HepG2 (cell line): Measurements from ENCODE around the gene CTSZ. TPM values are rescaled to one million over a fixed set of nuclear protein-coding genes. Genes with fewer than 3 reads are reported as not detected.
A peak's percentile ranks its signal among the peaks of the same experiment; 100 is the strongest.

Experiments used
- ATAC-seq: fragments of 200-7000 bp; cut with Tn5 transposase; 3 replicates; pipeline ENCODE4 v1.9.1; 2020; ENCODE audit warnings: mild to moderate bottlenecking, moderate library complexity
- BruUV-seq: library from RNA; stranded (reverse); fragments of 400-500 nt; replicated peaks from 2 replicates; lab custom pipeline; 2021; lab: Mats Ljungman, UMichigan
- CTCF ChIA-PET: fragments of 300-600 bp; formaldehyde crosslinking; extraction: SDS; loops from one replicate; lab custom pipeline; 2021; ENCODE audit warnings: low total read pairs, inconsistent platforms, low intra/inter-chr PET ratio; lab: Yijun Ruan, JAX
- POLR2A ChIA-PET: fragments of 350-600 bp; sonication (Branson Sonifier 250); formaldehyde crosslinking; loops from one replicate; lab custom pipeline; 2020; ENCODE audit warnings: antibody characterized with exemption, inconsistent platforms; lab: Yijun Ruan, JAX
- DNase-seq: peaks from one replicate; pipeline ENCODE4 v3.0.0-alpha.2; 2015; ENCODE audit warnings: low spot score
- FAIRE-seq: peaks from 3 replicates; lab custom pipeline; 2011; peaks lifted over from hg19 to GRCh38; lab: Jason Lieb, UNC
- H2AFZ ChIP-seq: one replicate; pipeline ENCODE4 v1.6.1; 2011; ENCODE audit warnings: low read length, inconsistent platforms
- H3K27ac ChIP-seq: fragments of 300-600 bp; 3 replicates; pipeline ENCODE4 v1.8.0; 2011; ENCODE audit warnings: mixed run types, mild to moderate bottlenecking, mixed read lengths, low read length, inconsistent platforms; ENCODE audit not compliant: insufficient read depth; ENCODE audit errors: extremely low read length
- H3K27me3 ChIP-seq, 2 experiments: fragments of 200-600 bp in 1 of 2; 2 replicates in 1 of 2; 3 replicates in 1 of 2; pipeline versions ENCODE4 v1.6.0 to v1.8.0; 2011; ENCODE audit warnings: low read length in 2 of 2, mild to moderate bottlenecking in 2 of 2, moderate library complexity in 2 of 2, inconsistent platforms in 1 of 2; ENCODE audit not compliant: insufficient read depth in 2 of 2, control insufficient read depth in 1 of 2
- H3K36me3 ChIP-seq, 2 experiments: fragments of 200-600 bp in 1 of 2; replicated peaks in 1 of 2; 2 replicates in 1 of 2; 3 replicates in 1 of 2; pipeline versions ENCODE4 v1.5.1 to v1.8.0; 2011; ENCODE audit warnings: low read length in 2 of 2, inconsistent platforms in 1 of 2; ENCODE audit not compliant: insufficient read depth in 2 of 2, control insufficient read depth in 1 of 2
- H3K4me1 ChIP-seq: 2 replicates; pipeline ENCODE4 v1.5.1; 2012; ENCODE audit warnings: low read length, inconsistent platforms; ENCODE audit not compliant: insufficient read depth
- H3K4me2 ChIP-seq: 2 replicates; pipeline ENCODE4 v1.6.0; 2011; ENCODE audit warnings: low read depth, low read length, inconsistent platforms
- H3K4me3 ChIP-seq, 3 experiments: fragments of 200-600 bp in 1 of 3; sonication (generic), shearing (Covaris generic) in 1 of 3; replicated peaks in 1 of 3; 2 replicates each; pipeline ENCODE4 v1.5.1; 2011 to 2016; ENCODE audit warnings: low read length in 3 of 3, inconsistent platforms in 2 of 3, low read depth in 2 of 3, mild to moderate bottlenecking in 2 of 3, control low read depth in 1 of 3, mixed read lengths in 1 of 3; ENCODE audit not compliant: insufficient read depth in 1 of 3
- H3K79me2 ChIP-seq: one replicate; pipeline ENCODE4 v1.6.1; 2011; ENCODE audit warnings: low read length, inconsistent platforms; ENCODE audit not compliant: insufficient read depth
- H3K9ac ChIP-seq: 2 replicates; pipeline ENCODE4 v1.6.0; 2011; ENCODE audit warnings: mild to moderate bottlenecking, low read depth, low read length, inconsistent platforms; ENCODE audit not compliant: insufficient read depth
- H3K9me3 ChIP-seq: 2 replicates; pipeline ENCODE4 v1.5.1; 2012; ENCODE audit warnings: mild to moderate bottlenecking, low read length
- H4K20me1 ChIP-seq: 2 replicates; pipeline ENCODE4 v1.6.0; 2011; ENCODE audit warnings: inconsistent platforms, mild to moderate bottlenecking, low read length, moderate library complexity; ENCODE audit not compliant: insufficient read depth
- ARNT2 ChIP-seq: sonication (generic); formaldehyde crosslinking; IDR thresholded peaks from 2 replicates; pipeline ENCODE4 v1.8.0; 2022; ENCODE audit warnings: mild to moderate bottlenecking, low read depth, missing genetic modification reagents, moderate library complexity
- ELF1 ChIP-seq: sonication (generic); formaldehyde crosslinking; IDR thresholded peaks from 2 replicates; pipeline ENCODE4 v1.4.0; 2020; ENCODE audit warnings: missing genetic modification reagents
- HMGA1 ChIP-seq: sonication (generic); formaldehyde crosslinking; conservative IDR thresholded peaks from 2 replicates; pipeline ENCODE4 v1.4.0; 2020; ENCODE audit warnings: missing genetic modification reagents
- HNF4A ChIP-seq: sonication (generic); formaldehyde crosslinking; IDR thresholded peaks from 2 replicates; pipeline ENCODE4 v1.4.0; 2020; ENCODE audit warnings: missing genetic modification reagents
- MXI1 ChIP-seq: IDR thresholded peaks from 3 replicates; pipeline ENCODE4 v1.6.1; 2012; ENCODE audit warnings: low read depth, low read length, inconsistent platforms, borderline replicate concordance
- MYC ChIP-seq: sonication (generic); formaldehyde crosslinking; IDR thresholded peaks from 2 replicates; pipeline ENCODE4 v1.9.0; 2021; ENCODE audit warnings: missing genetic modification reagents, borderline replicate concordance
- NFE2 ChIP-seq: sonication (generic); formaldehyde crosslinking; IDR thresholded peaks from 2 replicates; pipeline ENCODE4 v1.4.0; 2020; ENCODE audit warnings: missing genetic modification reagents
- RBFOX2 ChIP-seq: fragments of 200-400 bp; formaldehyde crosslinking; IDR thresholded peaks from 2 replicates; pipeline ENCODE4 v1.6.1; 2017; ENCODE audit warnings: low read depth, mild to moderate bottlenecking, low read length
- RBM22 ChIP-seq: fragments of 200-400 bp; formaldehyde crosslinking; optimal IDR thresholded peaks from 2 replicates; pipeline ENCODE3; 2017; ENCODE audit warnings: mild to moderate bottlenecking, low read length, moderate library complexity
- RFX5 ChIP-seq: IDR thresholded peaks from 2 replicates; pipeline ENCODE4 v1.6.1; 2011; ENCODE audit warnings: low read depth, low read length, improper control_type of control experiment
- ZBTB43 ChIP-seq: sonication (generic); formaldehyde crosslinking; conservative IDR thresholded peaks from 2 replicates; pipeline ENCODE4 v1.4.0; 2020; ENCODE audit warnings: missing genetic modification reagents
- ZNF687 ChIP-seq: sonication (generic); formaldehyde crosslinking; IDR thresholded peaks from 2 replicates; pipeline ENCODE4 v1.5.1; 2020; ENCODE audit warnings: mild to moderate bottlenecking, missing genetic modification reagents, moderate library complexity
- WGBS: methylation state at CpG from one replicate; pipeline ENCODE4 v1.1.6; 2017; ENCODE audit warnings: low lambda C conversion rate; 5-methylcytosine and 5-hydroxymethylcytosine counted together
- in situ Hi-C: cut with HindIII; loops from 2 replicates; pipeline ENCODE4 v1.10.0; 2017; ENCODE audit warnings: low pct_unique_long_range_greater_than_20kb; ENCODE audit not compliant: extremely low pct_ligation_motif_present
- intact Hi-C: fragments of 100-400 bp; cut with micrococcal nuclease; formaldehyde crosslinking; loops from one replicate; pipeline ENCODE4 v1.10.0; 2022; ENCODE audit not compliant: unreplicated experiment
- polyA plus RNA-seq, 8 experiments: library from polyadenylated mRNA; depleted of rRNA in 3 of 8; stranded (reverse) in 7 of 8; unstranded in 1 of 8; fragments of >200 nt; fragmentation: Illumina TruSeq in 4 of 8; extraction: Trizol in 4 of 8; gene quantifications; 2 replicates each; pipeline versions ENCODE4 v1.2.1 to v1.2.3, GENCODE V29; 2011 to 2016; ENCODE audit warnings: low read depth in 4 of 8, missing spikeins in 1 of 8, mixed read lengths in 1 of 8; ENCODE audit not compliant: insufficient read depth in 1 of 8
- total RNA-seq, 5 experiments: library from RNA; depleted of rRNA; stranded (reverse); fragments of >200 nt; fragmentation: Illumina TruSeq; extraction: Trizol; gene quantifications; 2 replicates each; pipeline ENCODE4 v1.2.3, GENCODE V29; 2016; ENCODE audit warnings: low read depth in 1 of 5

The CTSZ gene
- total and polyA plus RNA-seq, 2 of the 13 experiments (the other 11 are each of a cell fraction or from before 2014, with no cell fraction given), result 0.33 TPM; not detected in 1

- no peak for FAIRE-seq
Observed at GRCh38 chr20:58985656-58986055, 21.4 kb downstream of the CTSZ start.

GRCh38 chr20:58984691-58985090 is 22.4 kb downstream of the CTSZ start:
- intact Hi-C loops, result loop anchor here (5.0 kb wide), 2 partner anchors 33 to 92 kb away; partner anchors contain the start of gene TUBB1
- FAIRE-seq (no peak), DNase-seq (no peak)
- TSS peak; percentile 12 for BruUV-seq
- Histone ChIP-seq H3K9me3 (no peaks in the 10 kb centered on the region), H3K27me3 (no peaks in the 10 kb centered on the region; a peak in 1 of 5 replicates), H3K79me2 (peaks cover 49% of the 10 kb centered on the region)
- ChIA-PET CTCF (no interaction called here), POLR2A (interaction anchor here (0.8 to 1.9 kb wide), 3 partner anchors 8 to 48 kb away, joined by 3 to 5 read pairs (median 3); partner anchors contain the start of gene ATP5F1E)
- peak; percentile 47 for TF ChIP-seq RBM22
- no peak for TF ChIP-seq ELF1 (CRISPR knock-in tag)
- TF ChIP-seq ZNF687 (CRISPR knock-in tag), result no peak
- TF ChIP-seq RFX5, result no peak
- 0 out of 2 replicates have a peak, but pooled peaks have one; percentile 46 for TF ChIP-seq RBFOX2
- no peak for TF ChIP-seq ARNT2 (CRISPR knock-in tag)
- TF ChIP-seq, all 625 proteins: peak for 2
- H3K4me2 ChIP-seq, result peak overlapping the region; percentile 33
- peaks cover 21% of the 10 kb centered on the region for H4K20me1 ChIP-seq
- 90% methylated on average over 6 of the region's 6 CpGs for WGBS
- peak overlapping the region; percentile 4; the same call in 1 of the 2 replicates for H3K9ac ChIP-seq
- peaks cover 64% of the 10 kb centered on the region for H3K4me1 ChIP-seq
- peaks cover 34 to 46% of the 10 kb centered on the region in 2 experiments for H3K36me3 ChIP-seq
- peak overlapping the region; percentile 7 for H3K27ac ChIP-seq
- H3K4me3 ChIP-seq, result no peak overlapping the region
- no peak overlapping the region for H2AFZ ChIP-seq
- ATAC-seq, result no peak
- in situ Hi-C loops, result loop anchor here (5.0 kb wide), 1 partner anchor 92 kb away; no protein-coding TSS in a partner anchor

More at GRCh38 chr20:58985656-58986055, 21.4 kb downstream of the CTSZ start:
- Histone ChIP-seq H2AFZ (no peak overlapping the region), H3K4me3 (no peak overlapping the region), H3K9ac (no peak overlapping the region), H3K4me2 (no peak overlapping the region), H3K27me3 (no peaks in the 10 kb centered on the region; a peak in 1 of 5 replicates), H3K9me3 (no peaks in the 10 kb centered on the region), H4K20me1 (peaks cover 21% of the 10 kb centered on the region), H3K4me1 (peaks cover 65% of the 10 kb centered on the region), H3K79me2 (peaks cover 49% of the 10 kb centered on the region), H3K27ac (no peak overlapping the region), H3K36me3 (peaks cover 37 to 54% of the 10 kb centered on the region in 2 experiments)
- ATAC-seq (no peak), DNase-seq (no peak)
- in situ Hi-C loops (no loop called here), intact Hi-C loops (no loop called here)
- no peak for TF ChIP-seq HMGA1 (CRISPR knock-in tag)
- TF ChIP-seq NFE2 (CRISPR knock-in tag), result no peak
- TF ChIP-seq ZBTB43 (CRISPR knock-in tag), result no peak
- TF ChIP-seq MYC (CRISPR knock-in tag), result no peak
- TF ChIP-seq HNF4A (CRISPR knock-in tag), result 0 out of 2 replicates have a peak, but pooled peaks have one; percentile 1
- TF ChIP-seq MXI1, result no peak
- no TSS peak for BruUV-seq
- CTCF ChIA-PET, result no interaction called here
- POLR2A ChIA-PET, result interaction anchor here (1.2 kb wide), 1 partner anchor 47 kb away, joined by 3 read pairs; the partner anchor contains the start of gene ATP5F1E
- 97% methylated on average over 5 of the region's 5 CpGs for WGBS
